Lung microvascular endothelial cell (primary cell): ENCODE measurements around the gene TNNC2. TPM values are rescaled to one million over a fixed set of nuclear protein-coding genes. Genes with fewer than 3 reads are reported as not detected.
"Not testable (repeated sequence)": the region's sequence is repeated elsewhere in the genome, so short reads cannot be mapped to it uniquely, and the experiment has no call there.

ENCODE experiments used
- DNase-seq, 2 donors: peaks; one replicate each; pipeline versions ENCODE4 v3.0.0 to v3.0.0-alpha.2; 2010; ENCODE audit warnings: low read depth in 2 of 2
- total RNA-seq: library from RNA; depleted of rRNA; stranded (reverse); fragments of >200 nt; gene quantifications from 2 replicates; pipeline ENCODE4 v1.2.1, GENCODE V29; 2014

TNNC2 gene
- total RNA-seq, 1 donor from 2014 or later, result not detected

- peak in 1 of 2 donors; percentile 27 for DNase-seq
Observed at GRCh38 chr20:45822857-45823256, 4.3 kb downstream of the TNNC2 start.

- DNase-seq, result no peak
Observed at GRCh38 chr20:45821947-45822346, 5.2 kb downstream of the TNNC2 start.

GRCh38 chr20:45819466-45819865 lies 7.6 kb downstream of the TNNC2 start:
- DNase-seq, result no peak

GRCh38 chr20:45818239-45818638 lies 8.9 kb downstream of the TNNC2 start:
- no peak for DNase-seq

GRCh38 chr20:45817376-45818194 lies 9.5 kb downstream of the TNNC2 start:
- DNase-seq, result peak in 1 of 2 donors; percentile 62

- DNase-seq, result no peak
Observed at GRCh38 chr20:45816951-45817350, 10.2 kb downstream of the TNNC2 start.

GRCh38 chr20:45814314-45814713 lies 12.8 kb downstream of the TNNC2 start:
- DNase-seq, result no peak

GRCh38 chr20:45813489-45813888 lies 13.6 kb downstream of the TNNC2 start:
- no peak for DNase-seq

GRCh38 chr20:45813006-45813340 lies 14.1 kb downstream of the TNNC2 start:
- DNase-seq, result no peak

- DNase-seq, result peak; percentile 99 to 100
Observed at GRCh38 chr20:45812157-45813005, 14.7 kb downstream of the TNNC2 start, which contains the start of gene UBE2C. UBE2C (plus strand) TSS chr20:45812644; CDS start chr20:45812696, 52 bp downstream.

- peak in 1 of 2 donors; percentile 77 for DNase-seq
Observed at GRCh38 chr20:45810191-45810970, 16.7 kb downstream of the TNNC2 start.

- peak in 1 of 2 donors; percentile 47 for DNase-seq
Observed at GRCh38 chr20:45801851-45802250, 25.3 kb downstream of the TNNC2 start.

GRCh38 chr20:45798935-45799642 lies 28.0 kb downstream of the TNNC2 start:
- peak; percentile 55 to 66 for DNase-seq

- not testable (repeated sequence) for DNase-seq
Observed at GRCh38 chr20:45797955-45798354, 29.2 kb downstream of the TNNC2 start.

- DNase-seq, result not testable (repeated sequence)
Observed at GRCh38 chr20:45797510-45797909, 29.6 kb downstream of the TNNC2 start.

- DNase-seq, result no peak
Observed at GRCh38 chr20:45796337-45797065, 30.6 kb downstream of the TNNC2 start.

GRCh38 chr20:45792317-45793118 lies 34.6 kb downstream of the TNNC2 start:
- DNase-seq, result peak in 1 of 2 donors; percentile 6

GRCh38 chr20:45788351-45788750 lies 38.8 kb downstream of the TNNC2 start:
- DNase-seq, result no peak

GRCh38 chr20:45783656-45784294 lies 43.3 kb downstream of the TNNC2 start:
- peak in 1 of 2 donors; percentile 20 for DNase-seq
